22Rv1 (cell line): Measurements from ENCODE around the gene IL13RA2.

Source experiments
- ZFX ChIP-seq: fragments of 450-650 bp; IDR thresholded peaks from 2 replicates; pipeline ENCODE4 v1.6.1; 2017; ENCODE audit warnings: antibody characterized with exemption, borderline replicate concordance
- TF ChIP-seq, protein P1 (sequence below): fragments of 450-650 bp; IDR thresholded peaks from 2 replicates; pipeline ENCODE4 v1.5.1; 2017; ENCODE audit warnings: mild to moderate bottlenecking

DNA sequence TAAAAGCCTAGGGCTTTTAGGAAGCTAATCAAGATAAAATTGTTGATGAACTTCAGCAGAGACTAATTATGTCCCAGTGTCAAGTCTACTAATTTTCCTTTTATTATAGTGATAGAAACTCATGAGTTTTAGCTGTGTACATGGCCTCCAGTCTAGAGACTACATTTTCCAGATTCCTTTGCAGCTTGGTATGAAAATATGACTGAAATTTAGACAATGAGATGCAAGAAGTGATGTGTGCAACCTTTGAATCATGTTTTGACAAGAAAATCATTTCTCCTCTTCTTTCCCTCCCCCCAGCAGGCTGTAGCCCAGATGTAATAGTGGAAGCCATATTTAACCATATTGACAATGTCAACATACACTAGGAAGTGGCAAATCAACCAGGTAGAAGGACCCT, 30.3 kb upstream of the IL13RA2 start:
- TF ChIP-seq, protein P1, sequence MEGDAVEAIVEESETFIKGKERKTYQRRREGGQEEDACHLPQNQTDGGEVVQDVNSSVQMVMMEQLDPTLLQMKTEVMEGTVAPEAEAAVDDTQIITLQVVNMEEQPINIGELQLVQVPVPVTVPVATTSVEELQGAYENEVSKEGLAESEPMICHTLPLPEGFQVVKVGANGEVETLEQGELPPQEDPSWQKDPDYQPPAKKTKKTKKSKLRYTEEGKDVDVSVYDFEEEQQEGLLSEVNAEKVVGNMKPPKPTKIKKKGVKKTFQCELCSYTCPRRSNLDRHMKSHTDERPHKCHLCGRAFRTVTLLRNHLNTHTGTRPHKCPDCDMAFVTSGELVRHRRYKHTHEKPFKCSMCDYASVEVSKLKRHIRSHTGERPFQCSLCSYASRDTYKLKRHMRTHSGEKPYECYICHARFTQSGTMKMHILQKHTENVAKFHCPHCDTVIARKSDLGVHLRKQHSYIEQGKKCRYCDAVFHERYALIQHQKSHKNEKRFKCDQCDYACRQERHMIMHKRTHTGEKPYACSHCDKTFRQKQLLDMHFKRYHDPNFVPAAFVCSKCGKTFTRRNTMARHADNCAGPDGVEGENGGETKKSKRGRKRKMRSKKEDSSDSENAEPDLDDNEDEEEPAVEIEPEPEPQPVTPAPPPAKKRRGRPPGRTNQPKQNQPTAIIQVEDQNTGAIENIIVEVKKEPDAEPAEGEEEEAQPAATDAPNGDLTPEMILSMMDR, result no peak
- no peak for TF ChIP-seq ZFX
